Measurements from ENCODE around the gene CACUL1.

GRCh38 chr10:118704711-118705110 is 50.1 kb downstream of the CACUL1 start:
- TF ChIP-seq CTCF (IDR thresholded peaks at IDR 0.05; ENCODE audit: extremely low read depth in 1 of 2, insufficient read depth in 1 of 2, low read depth in 1 of 2, low read length in 2 of 2) (no peak), POLR2A (IDR thresholded peaks at IDR 0.05; ENCODE audit: low read depth, low read length) (no peak), MAX (IDR thresholded peaks at IDR 0.05; ENCODE audit: insufficient read depth, insufficient read length) (no peak)
